Smooth muscle cell of trachea (primary cell): Measurements from ENCODE around the gene SYNJ2. TPM values are rescaled to one million over a fixed set of nuclear protein-coding genes. Genes with fewer than 3 reads are reported as not detected.

Source experiments
- total RNA-seq: library from RNA; depleted of rRNA; stranded (reverse); fragments of >200 nt; gene quantifications from 2 replicates; pipeline ENCODE4 v1.2.1, GENCODE V29; 2014

Gene SYNJ2
- total RNA-seq = 42.8 and 69.5 TPM in 2 replicates

DNA sequence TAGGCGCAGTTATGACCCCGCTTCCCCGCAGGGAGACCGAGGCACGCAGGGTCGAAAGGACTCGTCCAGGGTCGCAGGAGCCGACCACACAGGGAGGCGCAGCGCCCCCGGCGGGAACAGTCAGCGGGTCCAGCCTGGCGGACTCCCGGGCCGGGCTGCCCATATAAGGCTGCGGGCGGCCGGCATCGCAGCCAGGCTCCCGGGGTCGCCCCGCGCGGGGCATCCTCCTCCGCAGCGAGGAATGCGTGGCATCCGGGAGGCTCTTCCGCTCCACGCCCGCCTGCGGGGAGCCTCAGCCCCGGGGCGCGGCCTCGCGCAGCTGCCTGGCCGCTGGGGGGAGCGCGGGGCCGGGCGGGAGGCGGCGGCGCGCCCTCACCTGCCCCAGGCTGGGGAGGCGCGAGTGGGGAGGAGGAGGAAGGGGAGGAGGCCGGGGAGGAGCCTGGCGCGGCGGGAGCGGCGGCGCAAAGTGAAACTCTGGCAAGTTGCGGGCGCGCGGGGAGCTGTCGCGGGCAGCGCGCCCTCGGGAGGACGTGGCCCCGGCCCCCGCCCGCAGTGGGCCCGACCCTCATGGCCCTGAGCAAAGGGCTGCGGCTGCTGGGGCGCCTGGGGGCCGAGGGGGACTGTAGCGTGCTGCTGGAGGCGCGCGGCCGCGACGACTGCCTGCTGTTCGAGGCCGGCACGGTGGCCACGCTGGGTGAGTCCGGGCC is at the start of gene SYNJ2:
Gene SYNJ2 (plus strand): TSS at position 469 of the 707 bp plus-strand sequence. CDS start 99 bp downstream, at position 568.

Other genes starting within 250 kb of the SYNJ2 start
- gene SNX9, start 158.6 kb upstream of the SYNJ2 start, total RNA-seq = 104 and 130 TPM in 2 replicates
- 15.4 and 16.2 TPM in 2 replicates for gene SERAC1, start 186.4 kb downstream of the SYNJ2 start, total RNA-seq
- gene GTF2H5, start 186.5 kb downstream of the SYNJ2 start, total RNA-seq = 11.2 TPM in 2 replicates